IPS-NIHi7 (cell line): ENCODE measurements around the gene ELK3.

ENCODE experiments used
- DNase-seq: peaks from one replicate; pipeline ENCODE4 v3.0.0; 2012; ENCODE audit warnings: mixed read lengths; ENCODE audit errors: extremely low spot score

Gene ELK3

GRCh38 chr12:96234591-96235483 is 40.7 kb downstream of the ELK3 start:
- DNase-seq: no peak

GRCh38 chr12:96235484-96235826 is 41.3 kb downstream of the ELK3 start:
- no peak for DNase-seq

- no peak for DNase-seq
These were observed 42.1 kb downstream of the ELK3 start for GRCh38 chr12:96236221-96236822.

DNA sequence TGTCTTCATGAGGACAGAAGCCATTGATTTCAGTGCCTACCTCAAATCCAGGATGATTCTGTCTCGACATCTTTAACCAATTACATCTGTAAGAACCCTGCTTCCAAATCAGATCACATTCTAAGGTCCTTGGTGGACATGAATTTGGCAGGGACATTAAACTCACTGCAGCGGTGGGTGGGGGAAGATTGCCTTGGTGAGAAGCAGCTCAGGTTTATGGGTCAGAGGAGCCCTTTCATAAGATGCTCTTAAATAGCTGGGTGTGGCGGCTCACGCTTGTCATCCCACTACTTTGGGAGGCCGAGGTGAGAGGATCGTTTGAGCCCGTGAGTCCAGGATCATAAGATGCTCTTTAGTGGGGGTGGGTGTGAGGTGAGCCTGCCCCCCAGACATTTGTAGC is 42.9 kb downstream of the ELK3 start:
- no peak for DNase-seq

DNA sequence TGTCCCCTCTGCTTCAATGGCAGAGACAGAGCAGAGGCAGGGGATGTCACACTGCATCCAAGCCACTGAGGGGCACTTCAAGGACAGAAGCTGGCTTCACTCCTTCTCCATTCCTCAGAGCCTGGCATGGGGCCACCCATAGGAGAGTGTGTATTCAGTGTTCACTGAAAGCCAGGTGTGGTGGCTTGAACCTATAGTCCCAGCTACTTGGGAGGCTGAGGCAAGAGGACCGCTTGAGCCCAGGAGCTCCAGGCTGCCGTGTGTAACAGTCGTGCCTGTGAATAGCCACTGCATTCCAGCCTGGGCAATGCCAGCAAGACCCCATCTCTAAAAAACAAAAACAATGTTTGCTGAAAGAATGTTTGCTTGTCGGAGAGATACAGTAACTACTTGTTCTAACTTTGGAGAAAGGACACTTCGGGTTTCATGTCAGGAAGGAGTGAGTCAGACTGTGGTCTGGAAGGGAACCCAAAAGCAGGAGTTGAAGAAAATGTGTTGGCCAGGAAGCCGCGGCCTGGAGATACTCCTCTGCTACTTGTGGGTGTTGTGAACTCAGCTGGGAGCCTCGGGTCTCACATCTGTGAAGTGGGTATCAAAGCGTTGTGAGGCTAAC is 43.4 kb downstream of the ELK3 start:
- DNase-seq: no peak

DNA sequence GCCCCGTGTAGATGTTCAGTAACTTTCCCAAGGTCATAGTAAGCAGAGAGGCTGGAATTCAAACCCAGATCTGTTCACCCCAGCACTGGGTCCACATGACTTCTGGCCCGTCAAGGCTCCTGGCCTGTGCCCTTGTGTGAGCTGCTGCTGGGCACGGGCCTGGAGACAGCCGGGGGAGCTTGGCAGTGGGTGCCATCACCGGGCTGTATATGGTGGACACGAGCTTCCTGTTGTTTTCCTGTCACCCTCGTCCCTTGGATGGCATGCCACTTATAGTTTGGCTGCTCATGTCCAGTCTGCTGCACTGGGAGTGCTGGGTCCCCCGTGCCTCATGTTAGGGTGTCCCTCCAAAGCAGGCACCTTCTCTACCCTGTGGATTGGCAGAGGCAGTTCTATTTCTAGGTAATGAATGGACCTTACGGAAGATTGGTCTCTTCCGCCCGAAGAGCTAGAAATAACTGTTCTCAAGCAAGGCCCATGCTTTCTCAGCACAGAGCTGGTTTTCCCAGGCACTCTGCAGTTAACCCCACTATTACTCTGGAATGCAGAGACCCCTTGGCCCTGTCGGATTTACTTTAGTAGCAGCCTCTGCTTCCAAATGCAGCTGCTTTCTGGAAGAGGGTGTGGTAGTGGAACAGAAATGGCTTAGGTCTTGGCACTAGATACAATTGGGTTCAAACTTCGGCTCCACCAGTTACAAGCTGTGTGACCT is 44.3 kb downstream of the ELK3 start:
- no peak for DNase-seq

DNA sequence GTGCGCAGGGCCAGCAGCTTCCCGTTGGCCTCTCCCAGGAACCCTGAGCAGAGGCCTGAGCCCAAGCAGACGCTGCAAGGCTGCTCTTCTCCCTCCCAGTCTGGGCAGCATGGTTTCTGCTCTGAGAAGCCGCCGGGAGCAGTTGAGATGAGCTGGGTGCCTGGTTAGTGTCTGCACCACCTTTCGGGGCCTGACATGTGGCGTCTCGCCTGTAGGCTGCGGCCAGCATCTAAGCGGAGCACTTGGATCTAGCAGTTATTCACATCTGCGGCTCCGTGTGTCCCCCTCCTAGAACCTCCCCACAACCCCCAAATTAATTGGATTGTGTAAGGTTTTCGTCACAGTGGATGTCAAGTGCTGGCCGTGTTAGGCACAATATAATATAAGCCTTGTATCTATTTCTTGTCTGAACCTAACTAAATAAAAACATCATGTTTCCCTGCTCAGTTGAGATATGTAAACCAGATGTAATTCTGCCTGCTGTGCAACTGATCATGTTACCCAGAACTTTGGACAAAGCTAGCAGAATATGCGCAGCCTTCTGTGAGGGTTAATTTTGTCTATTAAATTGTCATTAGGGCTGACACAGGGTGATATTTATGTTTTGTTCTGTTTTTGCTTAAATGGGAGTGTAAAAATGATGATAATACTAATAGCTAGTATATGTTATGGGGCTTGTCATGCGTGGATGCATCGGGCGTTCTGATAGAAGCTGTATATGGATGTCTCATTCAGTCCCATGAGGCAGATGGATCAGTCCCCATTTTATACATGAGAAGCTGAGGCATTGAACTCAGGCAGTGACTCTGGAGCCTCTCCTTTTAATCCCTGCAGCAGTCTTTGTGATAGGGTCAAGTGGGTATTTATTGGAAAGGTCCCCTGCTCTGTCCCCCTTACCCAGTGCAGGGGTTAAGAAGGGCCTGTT is 45.8 kb downstream of the ELK3 start:
- DNase-seq: no peak

GRCh38 chr12:96240656-96241055 is 46.5 kb downstream of the ELK3 start:
- no peak for DNase-seq

DNA sequence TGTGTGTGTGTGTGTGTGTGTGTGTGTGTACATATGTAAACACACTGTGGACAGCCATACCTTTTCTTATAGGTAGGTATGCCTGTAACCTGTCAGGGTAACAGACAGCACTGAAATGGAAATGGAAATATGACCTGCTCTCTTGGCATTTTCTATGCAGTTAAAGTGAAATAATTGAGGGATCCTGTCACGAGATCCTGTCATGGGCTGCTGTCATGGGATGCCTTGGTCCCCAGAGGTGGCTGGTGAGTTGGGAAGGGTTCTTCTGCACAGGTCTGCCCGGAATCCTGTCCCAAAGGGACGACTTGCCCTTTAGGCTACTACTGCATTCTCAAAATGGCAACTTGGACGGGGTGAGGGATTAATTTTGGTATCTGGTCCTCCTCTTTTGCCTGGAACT is 47.3 kb downstream of the ELK3 start:
- no peak for DNase-seq

DNA sequence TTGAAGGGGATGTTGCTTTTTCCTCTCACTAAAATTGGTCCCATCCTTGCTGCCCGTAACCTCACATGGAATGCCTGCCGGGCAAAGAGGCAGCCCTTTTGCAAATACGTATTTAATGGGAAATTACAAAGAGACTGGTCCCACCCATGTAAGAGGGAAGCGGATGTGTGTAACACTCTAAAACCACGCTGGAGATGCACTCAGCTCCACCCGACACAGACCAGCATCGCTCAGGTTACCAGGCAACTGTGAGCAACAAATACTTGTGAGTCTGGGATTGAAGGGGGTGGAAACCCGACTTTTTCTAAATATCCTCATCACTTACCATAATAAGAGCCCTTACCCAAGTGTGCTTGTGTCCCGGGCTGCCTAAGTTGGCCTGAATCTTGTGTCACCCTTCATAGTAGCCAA is 47.7 kb downstream of the ELK3 start:
- no peak for DNase-seq

GRCh38 chr12:96242597-96242996 is 48.4 kb downstream of the ELK3 start:
- no peak for DNase-seq

DNA sequence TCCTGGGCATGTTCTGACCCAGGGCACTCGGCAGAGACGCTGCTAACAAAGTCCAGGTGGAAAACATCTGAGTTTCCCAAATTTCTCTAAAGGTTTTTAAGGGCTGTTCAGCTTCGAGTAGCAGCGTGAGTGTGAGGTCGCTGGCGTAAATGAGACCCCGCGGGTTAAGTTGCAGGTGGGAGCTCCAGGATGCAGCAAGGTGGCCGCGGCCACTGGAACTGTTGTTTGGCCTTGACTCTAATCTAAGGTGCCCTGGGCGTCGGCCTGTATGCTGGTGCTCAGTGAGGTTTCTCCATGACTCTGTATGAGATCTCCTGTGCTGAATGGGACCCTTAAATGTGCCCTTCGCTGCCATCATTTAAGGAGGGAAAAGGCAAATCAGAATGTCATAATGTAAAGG is 50.7 kb downstream of the ELK3 start:
- no peak for DNase-seq

- no peak for DNase-seq
These were observed 52.8 kb downstream of the ELK3 start for GRCh38 chr12:96246926-96247505.

- DNase-seq: no peak
These were observed 53.4 kb downstream of the ELK3 start for GRCh38 chr12:96247563-96247962.

GRCh38 chr12:96248136-96248931 is 54.2 kb downstream of the ELK3 start:
- DNase-seq: no peak

DNA sequence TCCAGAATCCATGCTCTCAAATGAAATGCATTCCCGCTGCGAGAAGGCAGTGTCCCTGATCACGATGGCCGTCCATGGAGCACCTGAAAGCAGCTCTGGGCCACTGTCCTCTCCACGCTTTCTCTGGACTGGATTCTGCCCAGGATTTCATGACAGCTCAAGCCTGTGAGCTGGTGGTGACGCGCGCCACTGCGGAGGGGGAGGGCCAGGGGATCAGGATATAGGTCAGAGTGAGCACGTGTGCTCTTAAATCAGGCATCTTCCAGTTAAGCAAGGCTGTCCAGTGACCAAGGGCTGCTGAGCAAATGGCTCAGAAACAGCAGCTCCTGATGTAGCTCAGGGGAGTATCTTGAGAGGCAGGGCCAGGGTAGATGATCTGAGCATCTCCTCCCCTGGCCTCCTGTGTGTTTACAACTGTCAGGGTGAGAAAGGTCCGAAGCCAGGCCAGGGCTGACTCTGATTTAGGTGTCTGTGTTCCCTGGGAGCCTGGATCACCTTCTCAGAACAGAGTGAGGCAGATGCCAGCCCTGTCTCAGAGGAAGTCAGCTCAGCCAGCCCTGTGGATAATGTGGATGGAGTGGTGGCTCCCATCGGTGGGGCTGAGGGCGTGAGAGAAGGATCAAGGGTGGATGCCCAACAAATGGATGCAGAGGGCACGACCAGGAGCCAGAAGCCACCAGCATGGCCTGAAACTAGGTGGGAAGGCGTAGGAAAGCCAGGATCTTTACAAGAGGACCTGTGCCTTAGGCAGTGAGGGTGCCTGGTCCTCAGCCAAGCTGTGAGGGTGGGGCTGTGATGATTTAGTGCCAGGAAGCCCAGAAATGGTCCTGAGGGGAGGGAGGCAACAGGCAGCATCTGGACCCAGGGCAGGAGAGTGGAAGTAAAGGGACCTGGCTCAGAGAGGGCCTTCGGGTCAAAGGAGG is 55.3 kb downstream of the ELK3 start:
- no peak for DNase-seq

- no peak for DNase-seq
These were observed 56.0 kb downstream of the ELK3 start for GRCh38 chr12:96250119-96250685.

DNA sequence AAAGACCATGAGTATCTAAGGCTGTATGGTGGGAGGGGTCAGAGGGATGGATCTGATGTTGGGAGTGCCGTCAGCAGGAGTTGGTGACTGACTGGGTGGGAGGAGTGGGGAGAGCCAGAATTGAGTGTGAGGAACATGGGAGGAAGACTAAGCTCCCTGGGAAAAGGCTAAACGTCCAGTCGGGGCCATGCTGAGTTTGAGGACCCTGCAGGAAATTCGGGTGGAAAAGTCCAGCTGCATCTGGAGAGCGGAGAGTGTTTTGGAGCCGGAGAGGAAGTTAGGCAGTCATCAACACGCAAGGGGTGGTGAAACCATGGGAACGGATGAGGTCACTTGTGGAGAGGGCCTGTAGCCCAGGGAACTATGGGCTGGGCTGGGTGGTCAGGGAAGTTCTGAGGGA is 60.9 kb downstream of the ELK3 start:
- no peak for DNase-seq
